Esophagus muscularis mucosa (tissue), 4 donors: ENCODE data around the gene TSPAN11. TPM values are rescaled to one million over a fixed set of nuclear protein-coding genes. Genes with fewer than 3 reads are reported as not detected.

Experiments
- DNase-seq: peaks from one replicate; pipeline ENCODE4 v3.0.0-alpha.2; 2017; ENCODE audit errors: extremely low spot score
- H3K27ac ChIP-seq, 4 donors: fragments of 200-600 bp; sonication (generic); replicated peaks in 1 of 4; 1 replicate in 3 of 4; 2 replicates in 1 of 4; pipeline ENCODE4 v1.5.1; 2016 to 2019; ENCODE audit warnings: mild to moderate bottlenecking in 1 of 4
- H3K27me3 ChIP-seq, 4 donors: fragments of 200-600 bp; sonication (generic); one replicate each; pipeline versions ENCODE4 v1.5.1 to v1.6.0; 2016 to 2019
- H3K36me3 ChIP-seq, 4 donors: fragments of 200-600 bp; sonication (generic); one replicate each; pipeline ENCODE4 v1.5.1; 2016 to 2019
- H3K4me1 ChIP-seq, 4 donors: fragments of 200-600 bp; sonication (generic); one replicate each; pipeline ENCODE4 v1.5.1; 2016 to 2019
- H3K4me3 ChIP-seq, 4 donors: fragments of 200-600 bp; sonication (generic); 1 replicate in 2 of 4; 2 replicates in 2 of 4; pipeline ENCODE4 v1.5.1; 2016 to 2019; ENCODE audit warnings: mild to moderate bottlenecking in 4 of 4, moderate library complexity in 1 of 4
- H3K9me3 ChIP-seq, 4 donors: fragments of 200-600 bp; sonication (generic); 1 replicate in 3 of 4; 2 replicates in 1 of 4; pipeline ENCODE4 v1.5.1; 2016 to 2019
- EP300 ChIP-seq: sonication (generic); formaldehyde crosslinking; IDR thresholded peaks from one replicate; pipeline ENCODE4 v1.6.1; 2017; ENCODE audit warnings: antibody characterized with exemption
- POLR2A ChIP-seq: fragments of 450-650 bp; IDR thresholded peaks from one replicate; pipeline ENCODE4 v1.6.1; 2017; ENCODE audit warnings: antibody characterized with exemption, moderate library complexity, mild to moderate bottlenecking, low read depth
- POLR2AphosphoS5 ChIP-seq, 2 donors: sonication (generic); formaldehyde crosslinking; IDR thresholded peaks; one replicate each; pipeline ENCODE4 v1.6.1; 2017; ENCODE audit warnings: antibody characterized with exemption in 2 of 2
- WGBS: methylation state at CpG from one replicate; pipeline ENCODE4 v1.1.5; 2018; 5-methylcytosine and 5-hydroxymethylcytosine counted together
- intact Hi-C: fragments of 100-400 bp; cut with DNase I; formaldehyde crosslinking; loops from one replicate; pipeline ENCODE4 v1.15.1; 2023
- total RNA-seq, 4 donors: library from RNA; depleted of rRNA; stranded (reverse); fragments of >200 nt; gene quantifications; one replicate each; pipeline versions ENCODE4 v1.1.0 to v1.2.1, GENCODE V29; 2016
- TF ChIP-seq, protein P1 (sequence below), 3 experiments: fragments of 200-600 bp in 2 of 3; fragments of 450-650 bp in 1 of 3; sonication (generic) in 2 of 3; IDR thresholded peaks; one replicate each; pipeline ENCODE4 v1.5.1; 2017 to 2019; ENCODE audit warnings: antibody characterized with exemption in 3 of 3, mild to moderate bottlenecking in 2 of 3, moderate library complexity in 1 of 3

Gene TSPAN11
- total RNA-seq, 4 donors from 2014 or later = 5.8 to 20.9 (median 12.7) TPM

DNA sequence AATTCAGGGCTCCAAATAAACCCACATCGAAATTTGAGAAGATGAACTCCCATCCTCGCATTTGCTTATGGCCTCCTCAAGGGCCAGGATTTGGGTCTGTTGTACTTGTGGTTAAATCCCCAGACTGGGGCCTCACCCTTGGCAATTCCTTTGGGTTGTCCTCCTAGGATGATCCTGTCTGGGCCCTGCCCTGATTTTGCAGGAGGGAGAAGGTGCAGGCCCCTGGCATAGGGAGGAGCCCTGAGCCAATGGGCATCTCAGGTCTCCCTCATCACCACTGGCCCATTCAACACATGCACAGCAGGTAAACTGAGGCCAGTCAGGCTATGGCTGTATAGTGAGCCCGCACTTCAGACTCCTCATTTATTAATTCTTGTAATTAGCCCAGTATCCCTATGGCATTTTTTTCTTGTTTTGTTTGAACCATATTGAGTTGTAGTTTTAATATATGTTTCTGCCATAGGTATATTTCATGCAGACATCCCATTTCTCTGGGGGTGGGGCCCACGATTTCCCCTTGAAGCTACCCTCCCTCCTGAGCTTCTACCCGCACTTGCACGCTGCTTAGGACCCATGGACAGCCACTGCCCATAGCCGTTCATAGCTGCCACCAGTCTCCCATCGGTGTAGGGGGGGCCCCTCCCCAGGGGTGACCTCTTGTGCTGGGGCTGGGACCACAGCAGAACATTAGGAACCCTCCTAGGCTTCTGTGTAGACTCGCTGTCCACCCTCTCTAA lies 80.0 kb downstream of the TSPAN11 start:
- Histone ChIP-seq H3K27me3 (no peaks in the 10 kb centered on the region), H3K9me3 (no peaks in the 10 kb centered on the region), H3K4me1 (no peaks in the 10 kb centered on the region), H3K4me3 (no peak overlapping the region), H3K36me3 (no peaks in the 10 kb centered on the region), H3K27ac (no peak overlapping the region)
- TF ChIP-seq POLR2A = no peak
- no peak for TF ChIP-seq POLR2AphosphoS5 (IDR thresholded peaks at IDR 0.05)
- TF ChIP-seq EP300 = no peak
- TF ChIP-seq, protein P1, sequence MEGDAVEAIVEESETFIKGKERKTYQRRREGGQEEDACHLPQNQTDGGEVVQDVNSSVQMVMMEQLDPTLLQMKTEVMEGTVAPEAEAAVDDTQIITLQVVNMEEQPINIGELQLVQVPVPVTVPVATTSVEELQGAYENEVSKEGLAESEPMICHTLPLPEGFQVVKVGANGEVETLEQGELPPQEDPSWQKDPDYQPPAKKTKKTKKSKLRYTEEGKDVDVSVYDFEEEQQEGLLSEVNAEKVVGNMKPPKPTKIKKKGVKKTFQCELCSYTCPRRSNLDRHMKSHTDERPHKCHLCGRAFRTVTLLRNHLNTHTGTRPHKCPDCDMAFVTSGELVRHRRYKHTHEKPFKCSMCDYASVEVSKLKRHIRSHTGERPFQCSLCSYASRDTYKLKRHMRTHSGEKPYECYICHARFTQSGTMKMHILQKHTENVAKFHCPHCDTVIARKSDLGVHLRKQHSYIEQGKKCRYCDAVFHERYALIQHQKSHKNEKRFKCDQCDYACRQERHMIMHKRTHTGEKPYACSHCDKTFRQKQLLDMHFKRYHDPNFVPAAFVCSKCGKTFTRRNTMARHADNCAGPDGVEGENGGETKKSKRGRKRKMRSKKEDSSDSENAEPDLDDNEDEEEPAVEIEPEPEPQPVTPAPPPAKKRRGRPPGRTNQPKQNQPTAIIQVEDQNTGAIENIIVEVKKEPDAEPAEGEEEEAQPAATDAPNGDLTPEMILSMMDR (IDR thresholded peaks at IDR 0.05) = no peak
- WGBS = 93% methylated on average over 9 of the region's 9 CpGs
- intact Hi-C loops = no loop called here
- DNase-seq = no peak

DNA sequence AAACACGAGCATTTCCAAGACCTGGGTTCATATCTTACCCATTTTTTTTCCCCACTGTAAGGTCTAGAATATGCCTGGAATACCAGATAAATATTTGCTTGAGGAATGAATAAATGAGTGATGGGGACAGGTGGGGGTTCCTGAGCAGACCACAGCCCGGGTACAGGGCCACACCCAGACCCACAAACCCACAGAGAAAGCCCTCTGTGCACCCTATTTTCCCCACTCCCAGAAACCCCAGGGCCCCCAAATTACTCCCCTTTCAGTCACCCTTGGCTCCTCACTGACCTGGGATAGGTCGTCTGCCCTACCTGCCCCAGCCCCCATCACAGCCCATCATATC lies 80.6 kb downstream of the TSPAN11 start:
- H3K4me3 ChIP-seq = no peak overlapping the region
- H3K4me1 ChIP-seq = no peaks in the 10 kb centered on the region
- H3K9me3 ChIP-seq = no peaks in the 10 kb centered on the region
- intact Hi-C loops = no loop called here
- H3K27ac ChIP-seq = no peak overlapping the region
- no peaks in the 10 kb centered on the region for H3K36me3 ChIP-seq
- no peak for DNase-seq
- TF ChIP-seq POLR2A (no peak), EP300 (no peak), POLR2AphosphoS5 (IDR thresholded peaks at IDR 0.05) (no peak)
- TF ChIP-seq, protein P1 (IDR thresholded peaks at IDR 0.05) = no peak
- H3K27me3 ChIP-seq = no peaks in the 10 kb centered on the region
- 93% methylated on average over 3 of the region's 3 CpGs for WGBS

DNA sequence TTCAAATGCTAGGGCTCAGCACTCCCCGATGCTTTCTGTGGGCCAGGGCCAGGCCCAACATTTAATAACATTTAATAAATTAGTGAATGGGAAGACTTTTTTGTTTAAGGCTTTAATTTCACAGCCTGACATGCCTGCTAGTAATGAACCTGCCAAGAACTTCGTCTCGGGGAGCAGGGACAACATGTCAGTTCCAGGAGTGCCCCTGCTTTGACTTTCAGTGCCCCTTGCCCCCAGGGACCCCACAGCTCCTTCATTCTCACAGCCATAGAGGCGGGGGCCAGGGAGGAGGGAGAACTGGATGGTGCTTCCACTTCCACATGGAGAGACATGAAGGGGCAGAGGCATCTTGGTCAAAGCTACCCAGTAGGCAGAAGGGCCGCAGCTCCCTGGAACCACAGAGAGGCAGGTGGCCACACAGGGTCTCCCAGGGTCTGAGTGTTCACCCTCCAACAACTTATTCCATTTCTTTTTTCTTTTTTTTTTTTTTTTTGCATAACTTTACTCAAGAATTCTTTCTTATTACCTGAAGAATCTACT lies 81.2 kb downstream of the TSPAN11 start:
- intact Hi-C loops = no loop called here
- no peaks in the 10 kb centered on the region for H3K9me3 ChIP-seq
- no peak for DNase-seq
- 82% methylated on average over 5 of the region's 5 CpGs for WGBS
- H3K4me1 ChIP-seq = no peaks in the 10 kb centered on the region
- no peak for TF ChIP-seq EP300
- TF ChIP-seq, protein P1 (IDR thresholded peaks at IDR 0.05) = no peak
- no peak for TF ChIP-seq POLR2AphosphoS5 (IDR thresholded peaks at IDR 0.05)
- TF ChIP-seq POLR2A = no peak
- H3K36me3 ChIP-seq = no peaks in the 10 kb centered on the region
- no peaks in the 10 kb centered on the region for H3K27me3 ChIP-seq
- H3K27ac ChIP-seq = no peak overlapping the region
- no peak overlapping the region for H3K4me3 ChIP-seq

DNA sequence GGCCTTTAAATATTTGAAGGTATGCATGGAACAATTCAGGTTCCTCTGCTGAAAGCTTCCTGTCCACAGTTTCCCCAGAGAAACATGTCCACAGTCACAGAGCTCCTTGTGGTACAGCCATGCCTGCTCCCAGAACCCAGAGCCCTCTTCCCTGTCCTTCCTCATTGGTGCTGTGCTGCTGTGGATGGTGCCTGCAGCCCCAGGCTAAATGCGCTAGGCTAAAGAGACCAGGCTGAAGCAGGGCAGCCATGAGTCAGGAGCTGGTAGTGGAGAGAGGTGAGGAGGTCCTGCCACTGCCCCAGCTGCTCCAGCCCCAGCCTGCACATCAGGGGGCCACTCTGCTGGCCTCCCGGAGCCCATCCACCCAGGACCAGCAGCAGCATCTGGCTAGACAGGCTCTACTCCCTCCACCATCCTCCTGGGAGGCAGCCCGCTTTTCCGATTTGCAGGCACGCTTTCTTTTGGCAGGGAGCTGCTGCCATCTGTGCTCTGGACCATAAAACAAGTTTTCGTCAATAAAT lies 81.8 kb downstream of the TSPAN11 start:
- DNase-seq = no peak
- intact Hi-C loops = no loop called here
- no peaks in the 10 kb centered on the region for H3K9me3 ChIP-seq
- no peak overlapping the region for H3K4me3 ChIP-seq
- no peak for TF ChIP-seq POLR2AphosphoS5 (IDR thresholded peaks at IDR 0.05)
- no peaks in the 10 kb centered on the region for H3K36me3 ChIP-seq
- no peaks in the 10 kb centered on the region for H3K4me1 ChIP-seq
- H3K27me3 ChIP-seq = no peaks in the 10 kb centered on the region
- 96% methylated on average over 5 of the region's 6 CpGs for WGBS
- H3K27ac ChIP-seq = no peak overlapping the region

DNA sequence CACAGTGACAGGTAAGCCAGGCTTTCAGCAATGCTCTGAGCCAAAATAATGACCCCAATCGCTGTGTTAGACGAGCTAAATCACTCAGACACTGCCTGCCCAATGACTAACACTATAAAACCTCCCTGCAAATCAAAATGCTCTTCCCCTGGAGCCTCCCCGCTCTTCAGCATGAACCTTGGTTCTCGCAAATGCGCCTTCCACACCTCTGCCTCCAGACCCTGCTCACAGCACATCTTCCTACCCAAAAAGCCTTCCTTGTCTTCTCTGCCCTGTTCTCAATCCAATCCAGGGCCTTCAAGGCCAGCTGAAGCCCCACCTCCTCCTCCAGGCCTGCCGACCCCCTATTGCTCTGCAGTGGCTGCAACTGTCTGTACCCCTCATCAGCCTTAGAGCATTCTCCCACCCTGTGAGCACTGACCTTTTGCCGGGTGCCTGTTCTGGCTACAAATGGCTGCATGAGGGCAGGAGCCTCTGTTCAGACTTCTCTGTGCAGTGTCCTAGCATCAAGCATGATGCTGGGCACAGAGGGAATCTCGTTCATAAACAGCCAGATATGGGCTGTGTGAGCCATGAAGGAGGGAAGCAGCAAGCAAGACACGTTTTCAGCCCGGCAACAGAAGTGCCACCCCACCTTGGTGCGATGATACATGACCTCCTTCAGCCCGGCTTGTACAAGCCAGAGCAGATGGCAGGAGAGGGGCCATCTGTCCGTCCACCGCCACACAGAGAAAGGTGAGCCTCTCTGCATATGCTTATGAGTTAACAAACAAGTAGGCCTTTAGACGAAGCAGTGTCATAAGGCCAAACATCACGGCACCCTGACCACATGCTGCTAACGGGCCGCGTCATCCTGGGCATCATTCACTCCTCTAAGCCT lies 82.7 kb downstream of the TSPAN11 start:
- WGBS = 84% methylated on average over 17 of the region's 19 CpGs
- no peak for TF ChIP-seq POLR2A
- TF ChIP-seq EP300 = no peak
- TF ChIP-seq, protein P1 (IDR thresholded peaks at IDR 0.05) = no peak
- no peak for TF ChIP-seq POLR2AphosphoS5 (IDR thresholded peaks at IDR 0.05)

More for the DNA sequence above, 82.7 kb downstream of the TSPAN11 start:
- no peak for DNase-seq
- no peak overlapping the region for H3K27ac ChIP-seq
- H3K36me3 ChIP-seq = no peaks in the 10 kb centered on the region
- no peaks in the 10 kb centered on the region for H3K4me1 ChIP-seq
- H3K27me3 ChIP-seq = no peaks in the 10 kb centered on the region
- intact Hi-C loops = no loop called here
- H3K9me3 ChIP-seq = no peaks in the 10 kb centered on the region
- H3K4me3 ChIP-seq = no peak overlapping the region
